T47D (cell line): Measurements from ENCODE around the gene TPX2.
"Not testable (repeated sequence)": the region's sequence is repeated elsewhere in the genome, so short reads cannot be mapped to it uniquely, and the experiment has no call there.

Experiments used
- DNase-seq, 2 experiments: peaks; one replicate each; pipeline versions ENCODE4 v3.0.0 to v3.0.0-alpha.2; 2011 to 2012; ENCODE audit warnings: low read depth in 1 of 2, low spot score in 1 of 2
- JUND ChIP-seq: IDR thresholded peaks from 2 replicates; pipeline ENCODE4 v1.6.1; 2012; ENCODE audit warnings: low read depth
- in situ Hi-C: cut with HindIII; loops from 2 replicates; pipeline ENCODE4 v1.10.0; 2016; ENCODE audit warnings: low sequenced_read_pairs, low pct_unique_long_range_greater_than_20kb

TPX2 gene

DNA sequence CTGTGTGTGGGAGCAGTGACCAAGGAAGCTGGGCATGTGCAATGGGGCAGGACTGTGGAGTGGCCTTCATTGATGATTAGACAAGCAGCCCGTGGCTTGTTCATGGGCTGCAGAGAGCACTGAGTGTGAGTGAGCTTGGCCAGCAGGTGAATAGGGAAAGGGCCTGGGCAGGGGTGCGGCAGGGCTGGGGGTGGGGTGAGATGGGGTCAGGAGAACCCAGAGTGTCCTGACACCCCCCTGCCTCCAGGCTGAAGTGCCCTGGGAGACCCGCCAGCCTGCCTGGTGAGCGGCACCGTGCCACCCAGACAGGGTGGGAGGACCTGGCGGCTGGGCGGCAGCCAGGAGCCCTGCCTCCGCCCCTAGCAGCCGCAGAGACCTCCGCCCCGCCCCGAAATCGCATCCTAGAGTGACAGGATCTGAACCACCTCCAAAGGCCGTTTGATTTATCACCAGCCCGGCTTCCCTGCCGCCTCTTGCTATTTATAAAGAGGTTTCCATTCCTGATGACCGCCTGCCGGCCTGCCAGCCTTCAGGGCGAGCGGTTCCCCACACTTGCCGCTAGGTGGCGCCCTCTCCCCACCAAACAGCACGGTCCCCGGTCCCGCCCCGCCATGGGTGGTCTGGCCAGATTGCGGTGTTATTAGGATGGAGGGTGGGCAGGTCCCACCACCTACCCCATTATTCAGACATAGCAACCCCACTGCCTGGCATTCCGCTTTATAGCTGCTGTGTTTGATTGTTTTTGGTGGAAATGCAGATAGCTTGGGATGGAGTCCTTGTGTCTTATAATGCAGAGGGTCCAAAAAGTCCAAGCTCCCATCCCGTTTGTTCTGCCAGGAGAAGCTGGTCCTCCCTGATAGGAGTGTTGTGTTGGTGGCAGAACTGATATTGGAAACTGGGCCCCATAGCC is 83.6 kb downstream of the TPX2 start:
- no peak for TF ChIP-seq JUND
- in situ Hi-C loops, result no loop called here
- DNase-seq, result peak; percentile 69 to 87

DNA sequence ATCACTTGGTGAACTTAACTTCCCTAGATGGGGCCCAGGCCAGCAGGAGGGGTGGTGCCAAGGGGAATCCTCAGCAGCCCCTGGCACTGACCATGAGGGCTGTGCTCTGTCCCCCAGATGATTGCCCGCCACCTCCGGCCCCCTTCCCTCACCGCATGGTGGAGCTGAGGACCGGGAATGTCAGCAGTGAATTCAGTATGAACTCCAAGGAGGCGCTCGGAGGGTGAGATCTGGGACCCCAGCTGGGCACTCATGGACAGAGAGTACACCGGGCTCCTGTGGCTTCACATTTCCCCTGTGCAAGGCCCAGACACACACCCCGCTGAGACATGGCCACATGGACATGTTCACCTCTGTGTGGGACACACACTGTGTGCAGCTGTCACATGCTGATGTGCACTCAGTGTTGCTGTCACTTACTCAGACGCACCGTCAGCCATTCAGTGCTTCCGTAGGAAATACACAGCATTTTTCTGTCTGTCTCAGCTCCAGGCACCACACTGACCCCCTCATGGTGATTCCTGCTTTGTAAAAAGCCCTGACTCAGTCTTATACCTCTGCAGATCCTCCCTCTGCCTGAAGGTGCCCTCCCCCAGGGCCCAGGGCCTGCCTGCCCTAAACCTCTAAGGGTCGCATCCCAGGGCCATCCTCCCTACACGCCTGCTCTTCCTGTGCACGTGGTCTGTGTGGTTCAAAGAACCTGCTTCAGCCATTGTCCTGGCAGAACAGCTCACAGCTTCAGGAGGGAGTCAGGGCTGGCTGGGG is 84.5 kb downstream of the TPX2 start:
- no peak for DNase-seq
- in situ Hi-C loops, result no loop called here
- no peak for TF ChIP-seq JUND

DNA sequence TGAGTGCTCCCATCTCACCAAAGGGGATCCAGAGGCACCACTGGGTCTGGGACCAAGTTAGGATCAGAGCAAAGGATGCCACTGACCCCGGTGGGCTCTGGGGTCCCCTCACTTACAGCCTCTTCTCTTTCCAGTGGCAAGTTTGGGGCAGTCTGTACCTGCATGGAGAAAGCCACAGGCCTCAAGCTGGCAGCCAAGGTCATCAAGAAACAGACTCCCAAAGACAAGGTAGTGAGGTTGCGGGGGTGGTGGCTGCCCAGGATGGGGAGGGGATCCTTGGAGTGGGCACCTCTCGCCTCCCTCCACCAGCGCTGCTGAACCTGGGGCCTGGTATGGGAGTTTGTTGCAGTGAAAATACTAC is 85.0 kb downstream of the TPX2 start:
- in situ Hi-C loops, result no loop called here
- TF ChIP-seq JUND, result no peak
- DNase-seq, result no peak

DNA sequence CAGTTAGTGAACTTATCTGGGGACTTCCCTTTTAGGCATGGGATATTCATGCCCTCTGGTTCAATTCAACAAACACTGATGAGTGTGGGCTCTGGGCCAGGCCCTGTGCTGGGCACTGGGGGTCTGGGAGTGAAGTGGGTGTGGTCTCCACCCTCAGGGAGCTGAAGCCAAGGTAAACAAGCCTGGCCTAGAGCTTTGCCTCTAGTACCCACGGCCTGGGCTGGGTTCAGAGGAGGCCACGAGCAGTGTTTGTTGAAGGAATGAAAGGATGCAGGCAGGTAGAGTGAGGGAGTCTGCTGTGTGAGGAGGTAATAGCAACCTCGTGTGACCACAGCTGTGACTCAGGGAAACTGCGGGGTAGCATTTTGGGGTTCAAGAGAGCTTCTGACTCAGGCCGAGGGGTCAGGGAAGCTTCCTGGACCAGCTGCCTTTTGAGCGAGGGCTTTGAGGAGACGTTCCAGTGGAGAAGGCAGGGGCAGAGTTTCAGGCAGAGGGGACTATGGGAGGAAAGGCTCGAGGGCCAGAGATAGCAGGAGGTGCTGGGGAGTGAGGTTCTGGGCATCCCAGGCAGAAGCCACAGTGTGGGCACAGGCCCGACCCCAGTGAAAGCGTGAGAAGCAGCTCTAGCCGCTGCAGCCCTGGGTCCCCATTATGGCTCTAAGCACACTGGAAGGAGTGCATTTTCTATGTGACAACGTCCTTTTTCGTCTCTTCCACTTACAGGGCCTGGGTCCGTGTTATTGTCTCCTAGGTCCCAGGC is 85.6 kb downstream of the TPX2 start:
- no peak for DNase-seq
- TF ChIP-seq JUND, result no peak
- in situ Hi-C loops, result no loop called here

DNA sequence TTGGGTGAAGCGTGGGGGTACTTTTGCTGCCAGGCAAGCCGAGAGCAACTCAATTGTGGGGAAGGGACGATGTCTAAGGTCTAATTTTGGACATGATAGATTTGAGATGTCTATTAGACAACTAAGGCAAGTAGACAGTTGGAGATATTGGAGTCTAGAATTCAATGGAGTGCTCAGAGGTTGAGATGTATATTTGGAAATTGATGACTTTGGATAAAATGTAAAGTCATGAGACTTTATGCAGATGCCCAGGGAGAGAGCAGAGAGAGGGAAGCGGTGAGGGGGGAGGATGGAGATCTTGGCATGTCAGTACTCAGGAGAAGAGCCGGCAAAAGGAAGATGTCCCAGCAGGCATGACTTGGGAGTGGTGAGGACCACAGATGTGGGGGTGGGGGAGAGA is 87.0 kb downstream of the TPX2 start:
- no peak for DNase-seq
- no peak for TF ChIP-seq JUND
- in situ Hi-C loops, result no loop called here

DNA sequence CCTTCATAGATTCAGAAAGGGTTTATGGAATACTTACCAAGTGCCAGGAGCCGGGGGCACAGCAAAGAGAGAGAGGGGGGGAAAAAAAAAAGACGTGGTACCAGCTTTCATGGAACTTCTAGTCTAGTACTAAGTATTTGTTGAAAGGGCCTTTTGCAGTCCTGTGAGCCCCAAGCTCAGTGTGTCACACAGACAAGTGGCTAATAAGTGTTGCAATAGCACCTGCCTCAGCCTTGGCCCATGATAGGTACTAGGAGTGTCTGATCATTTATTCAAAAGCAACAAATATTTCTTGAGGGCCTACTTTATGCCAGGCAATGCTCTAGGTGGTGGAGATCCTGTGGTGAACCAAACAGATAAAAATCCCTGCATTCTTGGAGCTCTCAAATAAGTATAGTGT is 88.0 kb downstream of the TPX2 start:
- no peak for TF ChIP-seq JUND
- in situ Hi-C loops, result no loop called here

DNA sequence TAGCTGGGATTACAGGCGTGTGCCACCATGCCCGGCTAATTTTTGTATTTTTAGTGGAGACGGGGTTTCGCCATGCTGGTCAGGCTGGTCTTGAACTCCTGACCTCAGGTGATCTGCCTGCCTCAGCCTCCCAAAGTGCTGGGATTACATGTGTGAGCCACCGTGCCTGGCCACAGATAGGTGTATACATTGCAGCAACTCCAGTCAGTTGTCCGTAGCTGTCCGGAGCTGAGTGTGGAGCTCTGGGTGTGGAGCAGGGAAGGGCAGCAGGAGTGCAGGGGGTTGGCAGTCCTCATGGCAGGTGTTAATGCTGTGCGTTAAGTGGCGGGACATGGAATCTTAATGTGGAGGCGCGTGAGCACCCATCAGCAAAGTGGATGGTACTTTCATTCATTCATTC is 88.9 kb downstream of the TPX2 start:
- in situ Hi-C loops, DNase-seq: not testable (repeated sequence)

More for the DNA sequence above, 88.0 kb downstream of the TPX2 start:
- DNase-seq, result no peak

DNA sequence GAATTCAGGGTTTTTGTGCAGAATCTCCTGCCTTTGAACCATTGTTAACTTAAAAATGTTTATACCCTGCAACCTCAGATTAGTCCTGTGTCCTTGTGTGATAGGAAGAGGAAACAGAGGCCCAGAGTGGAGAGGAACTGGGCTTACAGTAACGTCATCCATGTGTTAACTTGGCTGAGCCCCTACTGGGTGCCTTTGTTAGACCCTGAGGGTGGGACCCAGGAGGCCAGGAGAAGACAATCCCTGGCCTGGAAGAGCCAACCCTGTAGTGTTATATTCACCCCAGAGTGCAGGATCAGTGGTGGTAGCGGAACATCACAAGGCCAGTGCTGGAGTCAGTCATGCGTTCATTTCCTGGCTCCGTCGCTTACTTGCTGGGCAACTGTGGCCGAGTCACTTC is 90.6 kb downstream of the TPX2 start:
- no peak for DNase-seq
- TF ChIP-seq JUND, result no peak
- in situ Hi-C loops, result no loop called here

DNA sequence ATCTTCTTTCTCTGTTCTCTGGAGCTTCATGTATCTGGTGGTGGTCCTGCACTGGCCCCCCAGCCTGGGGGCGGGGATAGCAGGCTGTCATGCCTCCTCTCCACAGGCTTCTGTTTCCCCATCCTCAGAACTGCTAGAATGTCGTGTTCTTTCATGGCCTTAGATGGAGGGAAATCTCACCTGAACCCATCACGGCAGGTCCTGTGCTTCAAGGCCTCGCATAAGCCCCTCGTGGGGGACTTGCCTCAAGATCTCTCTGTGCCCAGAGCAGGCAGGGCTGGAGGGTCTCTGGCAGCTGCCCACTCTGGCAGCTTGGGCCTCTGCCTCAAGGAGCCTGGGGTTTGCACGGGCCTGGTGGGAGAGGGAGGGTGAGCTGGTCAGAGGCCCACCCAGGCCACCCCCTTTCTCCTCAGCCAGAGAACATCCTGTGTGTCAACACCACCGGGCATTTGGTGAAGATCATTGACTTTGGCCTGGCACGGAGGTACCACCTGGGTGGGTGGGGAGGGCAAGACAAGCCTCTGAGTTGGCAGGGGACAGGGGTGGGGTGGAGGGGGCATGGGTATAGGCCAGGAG is 91.4 kb downstream of the TPX2 start:
- DNase-seq, result no peak
- in situ Hi-C loops, result no loop called here
- no peak for TF ChIP-seq JUND

DNA sequence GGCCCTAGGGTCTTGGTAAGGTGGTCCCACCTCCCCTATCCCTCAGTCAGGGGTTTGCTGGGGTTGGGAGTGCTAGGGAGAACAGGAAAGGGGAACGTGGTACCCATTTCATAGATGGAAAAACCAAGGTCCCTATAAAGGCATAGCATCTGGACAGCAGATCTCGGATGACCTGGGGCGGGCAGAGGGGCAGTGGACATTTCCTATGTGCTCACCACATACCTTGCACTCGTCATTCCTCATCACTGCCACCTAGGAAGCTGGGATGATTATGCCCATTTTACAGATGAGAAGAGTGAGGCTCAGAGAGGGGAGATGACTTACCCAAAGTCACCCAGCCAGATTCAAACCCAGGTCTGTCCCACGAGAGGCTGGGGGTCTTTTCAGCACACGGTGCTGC is 92.1 kb downstream of the TPX2 start:
- no peak for DNase-seq
- TF ChIP-seq JUND, result no peak
- in situ Hi-C loops, result no loop called here

DNA sequence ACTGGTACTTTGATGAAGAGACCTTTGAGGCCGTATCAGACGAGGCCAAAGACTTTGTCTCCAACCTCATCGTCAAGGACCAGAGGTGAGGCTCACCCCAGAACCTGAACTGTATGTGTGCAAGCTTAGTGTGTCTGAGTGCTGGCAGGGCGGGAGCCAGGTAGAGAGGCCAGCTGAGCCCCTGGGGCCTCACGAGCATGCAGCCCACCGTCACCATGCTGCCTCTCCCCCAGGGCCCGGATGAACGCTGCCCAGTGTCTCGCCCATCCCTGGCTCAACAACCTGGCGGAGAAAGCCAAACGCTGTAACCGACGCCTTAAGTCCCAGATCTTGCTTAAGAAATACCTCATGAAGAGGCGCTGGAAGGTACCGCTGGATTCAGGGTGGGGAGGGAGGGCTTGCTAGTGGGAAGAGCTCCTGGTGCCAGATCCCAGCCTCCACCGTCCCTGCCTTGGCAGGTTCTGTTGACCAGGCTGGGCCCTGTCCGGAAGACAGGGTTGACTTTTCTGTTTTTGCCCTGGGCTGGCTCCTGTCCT is 92.7 kb downstream of the TPX2 start:
- no peak for TF ChIP-seq JUND
- no peak for DNase-seq
- in situ Hi-C loops, result no loop called here

DNA sequence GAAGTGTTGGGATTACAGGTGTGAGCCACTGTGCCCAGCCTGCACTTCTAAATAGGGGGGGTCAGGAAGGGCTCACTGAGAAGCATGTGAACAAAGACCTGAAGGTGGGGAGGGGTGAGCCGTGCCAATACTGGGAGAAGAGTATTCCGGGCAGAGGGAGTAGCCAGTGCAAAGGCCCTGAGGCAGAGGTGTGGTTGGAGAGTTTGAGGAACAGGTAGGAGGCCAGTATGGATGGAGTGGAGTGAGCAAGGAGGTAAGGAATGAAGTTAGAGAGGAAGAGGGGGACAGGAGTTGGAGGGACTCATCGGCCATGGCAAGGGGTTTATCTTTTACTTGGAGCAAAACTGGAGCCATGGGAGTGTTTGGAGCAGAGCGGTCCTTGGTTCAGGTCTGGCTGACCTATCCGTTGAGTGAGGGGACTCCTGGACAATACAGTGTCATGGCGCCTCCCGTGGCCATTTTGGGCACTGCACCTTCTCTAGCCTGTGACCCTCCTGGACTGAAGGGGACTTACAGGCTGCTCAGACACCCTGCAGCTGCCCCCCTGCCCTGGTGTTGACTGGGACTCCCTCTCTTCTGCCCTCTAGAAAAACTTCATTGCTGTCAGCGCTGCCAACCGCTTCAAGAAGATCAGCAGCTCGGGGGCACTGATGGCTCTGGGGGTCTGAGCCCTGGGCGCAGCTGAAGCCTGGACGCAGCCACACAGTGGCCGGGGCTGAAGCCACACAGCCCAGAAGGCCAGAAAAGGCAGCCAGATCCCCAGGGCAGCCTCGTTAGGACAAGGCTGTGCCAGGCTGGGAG is 94.2 kb downstream of the TPX2 start:
- in situ Hi-C loops, result no loop called here
- DNase-seq, result peak; percentile 57 to 67
- no peak for TF ChIP-seq JUND
